GM12865 (cell line): ENCODE data around the gene CEBPZ.

Source experiments
- DNase-seq: peaks from one replicate; pipeline ENCODE4 v3.0.0; 2010; ENCODE audit warnings: low read depth
- H3K4me3 ChIP-seq: 2 replicates; pipeline ENCODE4 v1.5.1; 2011; ENCODE audit warnings: mild to moderate bottlenecking, low read depth, low read length, control low read depth
- TF ChIP-seq, protein P1 (sequence below): IDR thresholded peaks from 2 replicates; pipeline ENCODE4 v1.5.1; 2011; ENCODE audit warnings: low read length, control low read depth, low read depth, inconsistent platforms; ENCODE audit not compliant: insufficient read depth; ENCODE audit errors: missing control alignments

Gene CEBPZ

DNA sequence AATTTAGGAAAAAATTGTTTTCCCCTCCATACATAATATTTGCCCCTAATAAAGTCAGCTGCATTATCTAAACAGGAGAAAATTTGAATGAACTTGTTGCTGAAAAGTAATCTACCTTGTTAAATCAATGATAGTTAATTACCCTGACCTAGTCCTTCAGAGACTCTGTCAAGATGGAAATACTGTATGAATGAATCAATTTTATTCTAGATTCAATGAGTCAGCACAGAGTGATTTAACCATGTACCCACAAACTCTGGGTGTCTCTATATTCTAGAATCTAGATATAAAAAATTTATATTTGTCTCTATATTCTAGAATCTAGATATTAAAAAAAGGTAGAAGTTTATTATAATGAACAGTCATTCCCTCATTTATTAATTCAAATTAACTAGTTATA is 36.3 kb upstream of the CEBPZ start:
- H3K4me3 ChIP-seq = no peak overlapping the region
- TF ChIP-seq, protein P1, sequence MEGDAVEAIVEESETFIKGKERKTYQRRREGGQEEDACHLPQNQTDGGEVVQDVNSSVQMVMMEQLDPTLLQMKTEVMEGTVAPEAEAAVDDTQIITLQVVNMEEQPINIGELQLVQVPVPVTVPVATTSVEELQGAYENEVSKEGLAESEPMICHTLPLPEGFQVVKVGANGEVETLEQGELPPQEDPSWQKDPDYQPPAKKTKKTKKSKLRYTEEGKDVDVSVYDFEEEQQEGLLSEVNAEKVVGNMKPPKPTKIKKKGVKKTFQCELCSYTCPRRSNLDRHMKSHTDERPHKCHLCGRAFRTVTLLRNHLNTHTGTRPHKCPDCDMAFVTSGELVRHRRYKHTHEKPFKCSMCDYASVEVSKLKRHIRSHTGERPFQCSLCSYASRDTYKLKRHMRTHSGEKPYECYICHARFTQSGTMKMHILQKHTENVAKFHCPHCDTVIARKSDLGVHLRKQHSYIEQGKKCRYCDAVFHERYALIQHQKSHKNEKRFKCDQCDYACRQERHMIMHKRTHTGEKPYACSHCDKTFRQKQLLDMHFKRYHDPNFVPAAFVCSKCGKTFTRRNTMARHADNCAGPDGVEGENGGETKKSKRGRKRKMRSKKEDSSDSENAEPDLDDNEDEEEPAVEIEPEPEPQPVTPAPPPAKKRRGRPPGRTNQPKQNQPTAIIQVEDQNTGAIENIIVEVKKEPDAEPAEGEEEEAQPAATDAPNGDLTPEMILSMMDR = no peak
- DNase-seq = no peak

DNA sequence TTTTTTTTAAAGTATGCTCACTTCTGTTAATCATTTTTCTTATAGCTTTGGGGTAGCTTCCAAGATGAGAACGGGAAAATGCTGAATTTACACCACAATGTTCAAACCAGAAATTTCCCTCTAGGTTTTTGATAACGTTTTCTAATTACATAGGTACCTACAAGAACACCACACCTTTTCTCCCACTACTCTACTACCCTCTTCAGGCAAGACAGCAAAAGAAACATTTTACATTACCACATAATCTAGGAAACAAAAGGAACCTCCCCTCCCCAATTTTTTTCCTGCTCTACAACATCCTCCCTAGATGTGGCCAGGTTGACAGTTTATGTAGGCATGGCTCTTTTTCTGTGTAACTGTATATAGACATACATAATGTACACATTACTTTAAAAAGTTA is 32.4 kb upstream of the CEBPZ start:
- TF ChIP-seq, protein P1 = no peak
- H3K4me3 ChIP-seq = no peak overlapping the region
- no peak for DNase-seq

DNA sequence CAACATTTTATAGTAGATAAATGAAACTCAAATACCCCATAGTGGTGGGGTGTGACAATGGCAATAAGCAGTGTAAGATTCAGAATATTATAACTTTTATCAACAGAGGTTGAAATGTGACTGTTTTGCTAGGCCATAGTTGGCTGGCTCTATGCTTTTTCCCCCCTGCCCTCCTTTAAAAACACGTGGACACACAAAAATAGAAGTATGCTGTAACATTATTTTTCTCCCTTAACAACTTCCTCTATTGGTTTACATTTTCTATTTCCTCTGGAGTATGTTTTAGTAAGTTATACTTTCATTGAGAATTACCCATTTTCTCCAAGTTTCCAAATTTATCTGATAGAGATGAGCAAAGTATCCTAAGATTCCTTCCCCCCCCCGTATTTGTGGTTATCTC is 31.1 kb upstream of the CEBPZ start:
- TF ChIP-seq, protein P1 = no peak
- no peak for DNase-seq
- H3K4me3 ChIP-seq = no peak overlapping the region

DNA sequence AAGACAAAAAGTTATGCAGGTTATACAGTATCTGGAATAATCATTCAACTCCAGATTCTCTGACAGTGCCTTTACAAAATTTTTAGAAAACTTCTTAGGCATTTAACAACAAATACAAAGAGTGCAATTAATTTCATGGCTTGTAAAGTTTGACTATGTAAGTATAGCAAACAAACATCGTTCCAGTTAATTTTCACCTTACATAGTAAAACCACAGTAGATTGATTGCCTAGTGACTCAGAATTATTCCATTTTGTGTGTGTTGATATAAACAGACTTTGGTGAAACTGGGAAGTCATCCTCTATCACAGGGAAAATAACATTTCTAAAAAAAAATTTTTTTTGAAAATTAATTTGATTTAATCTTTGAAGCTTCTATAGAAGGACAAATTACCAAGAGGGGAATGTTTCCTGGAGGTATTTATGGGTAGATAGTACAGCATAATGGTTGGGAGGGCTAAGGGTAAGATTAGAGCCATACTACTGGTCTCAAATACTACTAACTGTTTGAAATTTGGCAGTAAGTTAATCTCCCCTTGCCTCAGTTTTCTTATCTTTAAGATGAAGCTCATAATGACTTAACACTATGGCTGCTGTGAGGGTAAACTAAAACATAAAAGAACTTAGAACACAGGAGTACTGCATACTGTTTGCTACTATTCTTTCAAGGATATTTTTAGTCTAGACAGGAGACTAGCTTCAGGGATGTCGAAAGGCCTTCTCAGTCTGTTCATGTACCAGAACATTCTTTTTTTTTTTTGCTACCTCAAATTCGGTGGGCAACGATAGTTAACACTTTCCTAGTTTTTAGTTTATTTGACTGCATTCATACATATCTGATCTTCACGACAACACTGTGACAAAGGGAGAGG is 19.7 kb upstream of the CEBPZ start:
- TF ChIP-seq, protein P1 = no peak
- no peak overlapping the region for H3K4me3 ChIP-seq
- DNase-seq = no peak

DNA sequence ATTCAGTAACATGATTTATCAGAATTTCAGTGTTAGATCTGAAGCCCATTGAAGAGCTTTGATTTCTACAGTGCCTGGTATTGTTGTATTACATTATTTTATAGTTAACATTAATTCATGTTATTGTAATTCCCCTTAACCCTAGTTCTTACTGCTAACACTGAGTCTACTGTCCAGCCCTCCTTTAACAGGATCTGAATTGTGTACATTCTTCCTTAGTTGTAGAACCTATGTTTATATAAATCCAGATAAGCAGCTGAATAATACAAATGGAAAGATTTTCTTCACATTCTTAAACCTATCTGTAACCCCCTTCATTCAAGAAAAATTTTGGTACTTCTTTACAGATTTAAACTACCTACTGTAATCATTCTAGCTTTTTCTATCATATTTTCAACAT is 14.8 kb upstream of the CEBPZ start:
- DNase-seq = no peak
- TF ChIP-seq, protein P1 = no peak
- H3K4me3 ChIP-seq = no peak overlapping the region

DNA sequence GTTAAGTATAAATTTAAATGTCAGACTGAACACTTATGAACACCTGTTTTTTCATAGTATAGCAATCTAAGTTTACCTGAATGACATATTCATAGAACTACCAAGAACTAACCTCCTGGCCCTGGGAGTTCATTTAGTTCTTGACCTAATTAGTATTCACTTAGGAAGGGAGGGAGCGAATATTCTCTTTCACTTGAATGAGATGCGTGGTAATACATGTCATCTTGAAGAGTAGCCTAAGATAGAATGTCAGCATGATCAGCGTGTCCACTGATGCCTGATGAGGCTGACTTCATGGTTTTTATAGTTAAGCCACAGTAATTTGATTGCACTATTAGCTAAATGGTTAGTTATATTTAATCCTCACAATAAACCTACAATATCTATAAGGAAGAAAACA is 13.4 kb upstream of the CEBPZ start:
- H3K4me3 ChIP-seq = no peak overlapping the region
- TF ChIP-seq, protein P1 = no peak
- no peak for DNase-seq

DNA sequence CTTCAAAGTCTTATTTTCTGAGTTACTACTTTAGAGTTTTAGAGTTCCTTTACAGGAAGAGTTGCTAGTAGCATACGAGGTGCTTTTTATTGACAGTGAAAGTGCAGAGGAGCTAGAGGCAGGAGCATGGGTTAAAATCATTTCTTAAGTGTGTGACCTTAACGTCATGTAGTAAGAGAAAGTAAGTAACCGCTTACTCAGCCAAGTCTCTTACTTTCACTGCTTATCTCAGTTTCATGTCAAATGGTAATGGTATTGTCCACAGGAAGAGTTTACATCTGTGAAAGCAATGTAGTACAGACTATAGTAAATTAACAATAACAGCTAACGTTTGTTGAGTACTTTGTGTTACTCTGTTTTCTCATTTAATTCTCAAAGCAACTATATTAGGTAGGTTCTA is 12.6 kb upstream of the CEBPZ start:
- DNase-seq = peak; percentile 75
- TF ChIP-seq, protein P1 = no peak
- H3K4me3 ChIP-seq = no peak overlapping the region
